ENCODE measurements around the gene C1QTNF4. TPM values are rescaled to one million over a fixed set of nuclear protein-coding genes. Genes with fewer than 3 reads are reported as not detected.
A peak's percentile ranks its signal among the peaks of the same experiment; 100 is the strongest.
"Not testable (repeated sequence)": the region's sequence is repeated elsewhere in the genome, so short reads cannot be mapped to it uniquely, and the experiment has no call there.

The C1QTNF4 gene
- total RNA-seq, 1 donor from 2014 or later, result 0.39 TPM

- Mint-ChIP-seq H3K4me3 (peak overlapping the region; percentile 58), H3K36me3 (peaks cover 4% of the 10 kb centered on the region), H3K9me3 (no peaks in the 10 kb centered on the region), H3K27ac (no peak overlapping the region), H3K27me3 (ENCODE audit: insufficient read depth, low read depth) (peaks cover 12% of the 10 kb centered on the region), H3K4me1 (peaks cover 6% of the 10 kb centered on the region)
- Histone ChIP-seq H3K4me3 (peak overlapping the region; percentile 73), H3K27ac (no peak overlapping the region), H3K4me2 (peak overlapping the region; percentile 94), H2AFZ (replicated peaks) (peak overlapping the region; percentile 92), H3K9ac (peak overlapping the region; percentile 70), H3K36me3 (no peaks in the 10 kb centered on the region), H3K9me3 (ENCODE audit: low read depth) (no peaks in the 10 kb centered on the region), H3K27me3 (no peaks in the 10 kb centered on the region), H3K4me1 (no peaks in the 10 kb centered on the region), H3K79me2 (ENCODE audit: low read depth) (peaks cover 35% of the 10 kb centered on the region), H4K20me1 (ENCODE audit: low read depth) (peaks cover 3% of the 10 kb centered on the region), H3F3A (ENCODE audit: low read depth) (peaks cover 10% of the 10 kb centered on the region)
- DNase-seq (ENCODE audit: low spot score), result no peak
- TF ChIP-seq EZH2 (IDR thresholded peaks at IDR 0.05), result no peak
- no peak for TF ChIP-seq EZH2phosphoT487 (IDR thresholded peaks at IDR 0.05)
Observed at GRCh38 chr11:47566149-47566698, 28.0 kb downstream of the C1QTNF4 start.

- peak; percentile 80 for DNase-seq (ENCODE audit: low spot score)
- Mint-ChIP-seq H3K27ac (no peak within 1 kb of the TSS), H3K27me3 (ENCODE audit: insufficient read depth, low read depth) (peaks cover 14% of the 10 kb centered on the region), H3K4me3 (peak within 1 kb of the TSS; percentile 63), H3K9me3 (no peaks in the 10 kb centered on the region), H3K36me3 (peaks cover 4% of the 10 kb centered on the region), H3K4me1 (peaks cover 5% of the 10 kb centered on the region)
- Histone ChIP-seq H3K4me3 (peak within 1 kb of the TSS; percentile 73), H3K36me3 (no peaks in the 10 kb centered on the region), H3K79me2 (ENCODE audit: low read depth) (peaks cover 30% of the 10 kb centered on the region), H3K27me3 (no peaks in the 10 kb centered on the region), H4K20me1 (ENCODE audit: low read depth) (no peaks in the 10 kb centered on the region), H3K9me3 (ENCODE audit: low read depth) (no peaks in the 10 kb centered on the region), H3K27ac (no peak within 1 kb of the TSS), H2AFZ (replicated peaks) (peak within 1 kb of the TSS; percentile 92), H3K9ac (peak within 1 kb of the TSS; percentile 70), H3F3A (ENCODE audit: low read depth) (peaks cover 5% of the 10 kb centered on the region), H3K4me1 (no peaks in the 10 kb centered on the region), H3K4me2 (peak within 1 kb of the TSS; percentile 94)
- TF ChIP-seq EZH2phosphoT487 (IDR thresholded peaks at IDR 0.05), result no peak
- TF ChIP-seq CTCF (IDR thresholded peaks at IDR 0.05), result no peak
- peak; percentile 56 for TF ChIP-seq EZH2 (IDR thresholded peaks at IDR 0.05)
Observed at GRCh38 chr11:47565340-47566148, 28.7 kb downstream of the C1QTNF4 start, which contains the start of gene PTPMT1. TSS of gene PTPMT1 (plus strand) at chr11:47565599. CDS start at chr11:47565623, 24 bp downstream.

- H3K27ac ChIP-seq, result no peak overlapping the region
- H3K9ac ChIP-seq, result no peak overlapping the region
- no peaks in the 10 kb centered on the region for H4K20me1 ChIP-seq (ENCODE audit: low read depth)
- peak overlapping the region; percentile 92 for H2AFZ ChIP-seq (replicated peaks)
- H3K4me1 Mint-ChIP-seq, result peaks cover 5% of the 10 kb centered on the region
- H3K4me2 ChIP-seq, result peak overlapping the region; percentile 94
- TF ChIP-seq CTCF (IDR thresholded peaks at IDR 0.05) (no peak), EZH2 (IDR thresholded peaks at IDR 0.05) (no peak), EZH2phosphoT487 (IDR thresholded peaks at IDR 0.05) (no peak)
- H3K27me3 ChIP-seq, result no peaks in the 10 kb centered on the region
- H3K36me3 ChIP-seq, result no peaks in the 10 kb centered on the region
- peaks cover 5% of the 10 kb centered on the region for H3F3A ChIP-seq (ENCODE audit: low read depth)
- no peaks in the 10 kb centered on the region for H3K9me3 ChIP-seq (ENCODE audit: low read depth)
- H3K4me1 ChIP-seq, result no peaks in the 10 kb centered on the region
- H3K4me3 ChIP-seq, result peak overlapping the region; percentile 73
- H3K4me3 Mint-ChIP-seq, result peak overlapping the region; percentile 63
- H3K36me3 Mint-ChIP-seq, result peaks cover 4% of the 10 kb centered on the region
- no peak for DNase-seq (ENCODE audit: low spot score)
- peaks cover 14% of the 10 kb centered on the region for H3K27me3 Mint-ChIP-seq (ENCODE audit: insufficient read depth, low read depth)
- no peak overlapping the region for H3K27ac Mint-ChIP-seq
- H3K79me2 ChIP-seq (ENCODE audit: low read depth), result peaks cover 30% of the 10 kb centered on the region
- no peaks in the 10 kb centered on the region for H3K9me3 Mint-ChIP-seq
Observed at GRCh38 chr11:47564933-47565339, 29.3 kb downstream of the C1QTNF4 start.

GRCh38 chr11:47564366-47564765 is 29.8 kb downstream of the C1QTNF4 start:
- not testable (repeated sequence) for H3K9me3 ChIP-seq (ENCODE audit: low read depth); H3F3A ChIP-seq (ENCODE audit: low read depth); H3K4me1 ChIP-seq; H3K4me1 Mint-ChIP-seq; H3K27me3 ChIP-seq; DNase-seq (ENCODE audit: low spot score); H2AFZ ChIP-seq (replicated peaks); H3K9ac ChIP-seq; H3K4me2 ChIP-seq; H3K27ac ChIP-seq; H3K9me3 Mint-ChIP-seq; H3K36me3 ChIP-seq; H4K20me1 ChIP-seq (ENCODE audit: low read depth); H3K4me3 Mint-ChIP-seq; H3K36me3 Mint-ChIP-seq; H3K4me3 ChIP-seq; H3K27ac Mint-ChIP-seq
- H3K79me2 ChIP-seq (ENCODE audit: low read depth), result peaks cover 30% of the 10 kb centered on the region
- peaks cover 14% of the 10 kb centered on the region for H3K27me3 Mint-ChIP-seq (ENCODE audit: insufficient read depth, low read depth)

GRCh38 chr11:47562393-47562792 is 31.8 kb downstream of the C1QTNF4 start:
- not testable (repeated sequence) for H3K9me3 Mint-ChIP-seq; H3K27ac Mint-ChIP-seq; H3K27me3 ChIP-seq; H3K36me3 ChIP-seq; H3K27ac ChIP-seq; DNase-seq (ENCODE audit: low spot score); H3K36me3 Mint-ChIP-seq; H3K4me1 Mint-ChIP-seq; H3K4me3 Mint-ChIP-seq; H3K9me3 ChIP-seq (ENCODE audit: low read depth); H3K4me3 ChIP-seq; H3K4me2 ChIP-seq; H3K9ac ChIP-seq; H4K20me1 ChIP-seq (ENCODE audit: low read depth); H3K4me1 ChIP-seq; H2AFZ ChIP-seq (replicated peaks)
- Histone ChIP-seq H3K79me2 (ENCODE audit: low read depth) (peaks cover 18% of the 10 kb centered on the region), H3F3A (ENCODE audit: low read depth) (peaks cover 17% of the 10 kb centered on the region)
- peaks cover 10% of the 10 kb centered on the region for H3K27me3 Mint-ChIP-seq (ENCODE audit: insufficient read depth, low read depth)

Measured in neural progenitor cell (in vitro differentiated cells).